CD14-positive monocyte (primary cell): ENCODE data around the gene ZBTB3. TPM values are rescaled to one million over a fixed set of nuclear protein-coding genes. Genes with fewer than 3 reads are reported as not detected.
"Not testable (repeated sequence)": the region's sequence is repeated elsewhere in the genome, so short reads cannot be mapped to it uniquely, and the experiment has no call there.

Experiments used
- DNase-seq, 3 donors: peaks; one replicate each; pipeline ENCODE4 v3.0.0-alpha.2; 2011 to 2022
- H2AFZ ChIP-seq: 2 replicates; pipeline ENCODE4 v1.6.0; 2012; ENCODE audit warnings: mild to moderate bottlenecking, low read depth, low read length, inconsistent platforms; ENCODE audit not compliant: insufficient read depth, poor library complexity, severe bottlenecking
- H3K27ac ChIP-seq, 2 donors: 1 replicate in 1 of 2; 2 replicates in 1 of 2; pipeline ENCODE4 v1.5.1; 2012 to 2013; ENCODE audit warnings: low read length in 2 of 2, control low read depth in 1 of 2, inconsistent platforms in 1 of 2, low read depth in 1 of 2, mild to moderate bottlenecking in 1 of 2
- H3K27me3 ChIP-seq, 2 donors: one replicate each; pipeline versions ENCODE4 v1.6.0 to v1.6.1; 2011 to 2013; ENCODE audit warnings: low read length in 2 of 2; ENCODE audit not compliant: control insufficient read depth in 2 of 2, insufficient read depth in 2 of 2
- H3K36me3 ChIP-seq, 2 donors: replicated peaks in 1 of 2; 1 replicate in 1 of 2; 2 replicates in 1 of 2; pipeline versions ENCODE4 v1.5.1 to v1.6.1; 2012 to 2013; ENCODE audit warnings: low read length in 2 of 2, control low read depth in 1 of 2, inconsistent platforms in 1 of 2, mild to moderate bottlenecking in 1 of 2; ENCODE audit not compliant: insufficient read depth in 2 of 2, control insufficient read depth in 1 of 2
- H3K4me1 ChIP-seq, 2 donors: 1 replicate in 1 of 2; 2 replicates in 1 of 2; pipeline versions ENCODE4 v1.5.1 to v1.6.1; 2012 to 2013; ENCODE audit warnings: low read length in 2 of 2, control low read depth in 1 of 2, inconsistent platforms in 1 of 2, mild to moderate bottlenecking in 1 of 2, moderate library complexity in 1 of 2; ENCODE audit not compliant: insufficient read depth in 2 of 2, control insufficient read depth in 1 of 2
- H3K4me2 ChIP-seq: replicated peaks from 2 replicates; pipeline ENCODE3; 2012; ENCODE audit warnings: low read length, moderate library complexity, mild to moderate bottlenecking; ENCODE audit not compliant: poor library complexity, severe bottlenecking; ENCODE audit errors: extremely low read depth
- H3K4me3 ChIP-seq, 3 experiments: fragments of 200-600 bp in 1 of 3; sonication (generic) in 1 of 3; replicated peaks in 1 of 3; 1 replicate in 2 of 3; 2 replicates in 1 of 3; pipeline ENCODE4 v1.5.1; 2011 to 2013; ENCODE audit warnings: low read length in 3 of 3, mild to moderate bottlenecking in 3 of 3, control low read depth in 2 of 3, low read depth in 2 of 3, inconsistent platforms in 1 of 3, moderate library complexity in 1 of 3
- H3K79me2 ChIP-seq: 2 replicates; pipeline ENCODE4 v1.6.0; 2012; ENCODE audit warnings: mild to moderate bottlenecking, control low read depth, inconsistent platforms, low read length, moderate library complexity; ENCODE audit not compliant: insufficient read depth
- H3K9ac ChIP-seq: 2 replicates; pipeline ENCODE4 v1.6.0; 2017; ENCODE audit warnings: low read length, mild to moderate bottlenecking; ENCODE audit not compliant: insufficient read depth, poor library complexity, severe bottlenecking
- H3K9me3 ChIP-seq, 2 donors: replicated peaks in 1 of 2; 1 replicate in 1 of 2; 2 replicates in 1 of 2; pipeline versions ENCODE4 v1.5.1 to v1.6.1; 2012 to 2013; ENCODE audit warnings: low read length in 2 of 2, control low read depth in 1 of 2; ENCODE audit not compliant: control insufficient read depth in 1 of 2, insufficient read depth in 1 of 2
- H4K20me1 ChIP-seq: 2 replicates; pipeline ENCODE4 v1.6.0; 2012; ENCODE audit warnings: mild to moderate bottlenecking, low read length, control low read depth, moderate library complexity; ENCODE audit not compliant: insufficient read depth
- H3K27ac Mint-ChIP-seq, 7 donors: one replicate each; pipeline ENCODE4 v1.8.0; 2020; ENCODE audit warnings: mild to moderate bottlenecking in 7 of 7, mixed read lengths in 7 of 7, moderate library complexity in 6 of 7, inconsistent platforms in 2 of 7
- H3K27me3 Mint-ChIP-seq, 3 donors: one replicate each; pipeline ENCODE4 v1.8.0; 2021 to 2022; ENCODE audit warnings: low read depth in 3 of 3, mild to moderate bottlenecking in 3 of 3, mixed read lengths in 3 of 3, moderate library complexity in 3 of 3, inconsistent platforms in 1 of 3
- H3K36me3 Mint-ChIP-seq, 2 donors: one replicate each; pipeline ENCODE4 v1.8.0; 2020; ENCODE audit warnings: mixed read lengths in 2 of 2, inconsistent platforms in 1 of 2, mild to moderate bottlenecking in 1 of 2
- H3K4me1 Mint-ChIP-seq: one replicate; pipeline ENCODE4 v1.8.0; 2020; ENCODE audit warnings: mild to moderate bottlenecking, mixed read lengths
- H3K4me3 Mint-ChIP-seq, 2 donors: one replicate each; pipeline ENCODE4 v1.8.0; 2020; ENCODE audit warnings: mild to moderate bottlenecking in 2 of 2, mixed read lengths in 2 of 2, moderate library complexity in 1 of 2
- H3K9me3 Mint-ChIP-seq, 7 donors: one replicate each; pipeline ENCODE4 v1.8.0; 2020 to 2022; ENCODE audit warnings: mixed read lengths in 7 of 7, mild to moderate bottlenecking in 6 of 7, moderate library complexity in 6 of 7, inconsistent platforms in 2 of 7
- CTCF ChIP-seq: fragments of 200-600 bp; IDR thresholded peaks from one replicate; pipeline ENCODE4 v1.8.0; 2022; ENCODE audit warnings: antibody characterized with exemption, mild to moderate bottlenecking
- WGBS: methylation state at CpG from one replicate; pipeline ENCODE4 v1.1.5; 2013; ENCODE audit warnings: missing lambda C conversion rate; ENCODE audit not compliant: insufficient coverage; 5-methylcytosine and 5-hydroxymethylcytosine counted together
- intact Hi-C, 2 donors: fragments of 100-400 bp; cut with micrococcal nuclease; formaldehyde crosslinking; loops; one replicate each; pipeline versions ENCODE4 v1.15.0 to v1.15.1; 2023
- polyA plus RNA-seq, 3 donors: library from polyadenylated mRNA; depleted of rRNA in 1 of 3; unstranded in 2 of 3; stranded (reverse) in 1 of 3; fragments of 300-500 nt in 2 of 3; fragments of >200 nt in 1 of 3; fragmentation: Illumina TruSeq in 2 of 3; gene quantifications; 1 replicate in 2 of 3; 2 replicates in 1 of 3; pipeline ENCODE4 v1.2.3, GENCODE V29; 2012 to 2021

Gene ZBTB3
- polyA plus RNA-seq, 3 donors, result 1.7 to 4.5 (median 2.0) TPM

DNA sequence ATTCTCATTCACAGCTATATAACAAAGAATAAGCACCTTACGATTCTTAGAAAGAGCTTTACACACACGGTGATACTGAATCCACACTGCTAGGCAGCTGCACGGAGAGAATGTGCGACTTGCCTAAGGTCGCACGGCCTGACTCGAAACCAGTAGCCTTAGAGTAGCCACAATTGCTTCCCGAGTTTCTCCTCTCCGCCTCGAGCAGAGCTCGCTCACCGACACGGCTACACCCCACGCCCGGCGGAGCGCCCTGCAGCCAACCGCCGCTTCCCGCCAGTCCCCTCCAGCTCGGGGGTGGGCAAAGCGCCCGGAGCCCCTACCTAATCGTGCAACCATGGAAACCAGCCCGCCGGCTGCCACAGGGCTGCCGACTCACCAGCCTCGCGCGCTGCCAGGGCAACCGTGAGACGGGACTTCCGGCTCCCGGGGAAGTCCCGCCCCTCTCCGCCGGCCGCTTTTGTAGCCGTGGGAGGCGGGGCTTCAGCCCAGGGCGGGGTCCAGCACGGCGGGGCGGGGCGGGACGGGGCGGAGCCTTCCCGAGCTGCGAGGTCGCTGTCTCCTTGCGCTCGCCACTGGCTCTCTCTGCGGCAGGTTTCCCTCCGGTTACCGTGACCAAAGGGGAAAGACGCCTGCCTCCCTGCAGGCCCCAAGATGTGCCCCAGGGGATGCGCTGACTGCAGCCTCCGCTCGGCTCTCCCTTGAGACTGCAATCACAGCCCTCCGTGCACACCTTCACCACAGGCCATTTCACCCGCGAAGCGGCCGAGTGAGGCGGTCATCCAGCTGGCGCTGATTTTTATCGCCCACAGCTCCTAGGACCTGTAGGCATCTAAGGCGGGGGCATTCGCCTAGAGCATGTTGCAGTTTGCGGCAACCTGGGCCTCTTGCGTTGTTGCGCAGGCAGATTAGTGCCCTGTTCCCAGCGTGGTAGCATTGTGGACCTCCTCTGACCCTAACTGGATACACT is 47.8 kb downstream of the ZBTB3 start:
- H3K27ac Mint-ChIP-seq, result peak overlapping the region; percentile 89 to 99 (median 94)
- peaks cover 6 to 9% of the 10 kb centered on the region in 2 donors for H3K36me3 ChIP-seq
- WGBS, result 7% methylated on average over 73 of the region's 73 CpGs
- peak overlapping the region; percentile 93 for H3K4me2 ChIP-seq
- intact Hi-C loops, result loop anchor here (5.0 to 10.0 kb wide), 2 partner anchors 54 to 111 kb away; partner anchors contain the start of genes TUT1 (in 2 of the 2) and INTS5 (in 1 of the 2)
- peaks cover 0 to 3% (median 0%) of the 10 kb centered on the region in 7 donors for H3K9me3 Mint-ChIP-seq
- H3K9me3 ChIP-seq, result no peaks in the 10 kb centered on the region
- peak overlapping the region; percentile 70 to 91 (median 84) for H3K4me3 ChIP-seq
- H3K27me3 ChIP-seq, result no peaks in the 10 kb centered on the region
- peak overlapping the region; percentile 78 to 85 for H3K27ac ChIP-seq
- peak overlapping the region; percentile 96 for H2AFZ ChIP-seq
- H3K4me1 ChIP-seq, result peaks cover 67 to 85% of the 10 kb centered on the region in 2 donors
- H3K4me1 Mint-ChIP-seq, result peaks cover 57% of the 10 kb centered on the region
- TF ChIP-seq CTCF, result no peak
- DNase-seq, result peak; percentile 89 to 93 (median 91)
- peaks cover 12 to 22% of the 10 kb centered on the region in 2 donors for H3K36me3 Mint-ChIP-seq
- peak overlapping the region; percentile 89 to 92 for H3K4me3 Mint-ChIP-seq
- H4K20me1 ChIP-seq, result no peaks in the 10 kb centered on the region
- H3K9ac ChIP-seq, result peak overlapping the region; percentile 75
- H3K27me3 Mint-ChIP-seq, result no peaks in the 10 kb centered on the region
- H3K79me2 ChIP-seq, result peaks cover 10% of the 10 kb centered on the region

DNA sequence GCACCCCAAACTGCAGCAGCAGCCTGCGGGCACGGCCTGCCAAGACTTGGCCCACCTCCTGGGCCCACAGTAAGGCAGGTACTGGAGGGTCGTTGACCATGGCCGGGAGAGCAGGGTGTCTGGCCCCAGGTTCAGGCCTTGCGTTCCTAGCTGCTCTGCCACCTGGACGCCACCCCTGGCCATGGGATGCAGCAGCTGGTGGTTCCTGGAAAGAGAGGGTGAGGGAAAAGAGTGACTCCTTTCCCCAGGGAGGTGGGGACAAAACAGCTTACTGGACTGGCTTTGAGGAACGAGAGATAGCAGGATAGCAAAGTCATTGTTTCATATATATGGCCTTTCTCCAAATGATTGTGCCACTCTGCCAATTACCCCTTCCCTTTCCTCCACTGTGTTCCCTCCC is 48.5 kb downstream of the ZBTB3 start:
- Histone ChIP-seq H2AFZ (peak overlapping the region; percentile 96), H3K4me2 (peak overlapping the region; percentile 93), H3K27me3 (no peaks in the 10 kb centered on the region), H3K9me3 (no peaks in the 10 kb centered on the region), H4K20me1 (no peaks in the 10 kb centered on the region), H3K4me1 (peaks cover 65 to 81% of the 10 kb centered on the region in 2 donors), H3K9ac (peak overlapping the region; percentile 75), H3K4me3 (peak overlapping the region; percentile 70 to 91 (median 84)), H3K36me3 (peaks cover under 1 to 8% of the 10 kb centered on the region in 2 donors), H3K27ac (peak overlapping the region; percentile 78 to 85), H3K79me2 (peaks cover 10% of the 10 kb centered on the region)
- DNase-seq, result peak in 2 of 3 donors; percentile 44 to 48
- H3K9me3 Mint-ChIP-seq, result peaks cover 0 to 3% (median 0%) of the 10 kb centered on the region in 7 donors
- H3K36me3 Mint-ChIP-seq, result peaks cover 13 to 21% of the 10 kb centered on the region in 2 donors
- peak overlapping the region; percentile 89 to 99 (median 94) for H3K27ac Mint-ChIP-seq
- intact Hi-C loops, result loop anchor here (5.0 to 10.0 kb wide), 2 partner anchors 53 to 111 kb away; partner anchors contain the start of genes TUT1 (in 2 of the 2) and INTS5 (in 1 of the 2)
- peaks cover 57% of the 10 kb centered on the region for H3K4me1 Mint-ChIP-seq
- H3K27me3 Mint-ChIP-seq, result no peaks in the 10 kb centered on the region
- H3K4me3 Mint-ChIP-seq, result peak overlapping the region; percentile 89 to 92
- TF ChIP-seq CTCF, result no peak
- 84% methylated on average over 5 of the region's 7 CpGs for WGBS

DNA sequence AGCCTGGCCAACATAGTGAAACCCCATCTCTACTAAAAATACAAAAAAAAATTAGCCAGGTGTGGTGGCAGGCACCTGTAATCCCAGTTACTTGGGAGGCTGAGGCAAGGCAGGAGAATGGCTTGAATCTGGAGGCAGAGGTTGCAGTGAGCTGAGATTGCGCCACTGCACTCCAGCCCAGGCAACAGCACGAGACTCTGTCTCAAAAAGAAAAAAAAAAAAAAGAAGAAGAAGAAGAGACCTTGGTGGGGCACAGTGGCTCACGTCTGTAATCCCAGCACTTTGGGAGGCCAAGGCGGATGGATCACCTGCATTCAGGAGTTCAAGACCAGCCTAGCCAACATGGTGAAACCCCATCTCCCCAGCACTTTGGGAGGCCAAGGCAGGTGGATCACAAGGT is 50.0 kb downstream of the ZBTB3 start:
- not testable (repeated sequence) for H3K9me3 ChIP-seq, H3K9me3 Mint-ChIP-seq, H3K4me3 ChIP-seq, H3K9ac ChIP-seq, H3K79me2 ChIP-seq, H2AFZ ChIP-seq, H3K27me3 ChIP-seq, H3K4me2 ChIP-seq, H3K4me3 Mint-ChIP-seq, H3K27me3 Mint-ChIP-seq, H4K20me1 ChIP-seq
- DNase-seq, result peak in 2 of 3 donors; percentile 47 to 67
- H3K4me1 ChIP-seq, result peaks cover 56 to 71% of the 10 kb centered on the region in 2 donors
- intact Hi-C loops, result loop anchor here (10.0 kb wide), 1 partner anchor 109 kb away; the partner anchor contains the start of gene TUT1 (in 2 of the 2)
- peak overlapping the region; percentile 45 to 64 for H3K27ac ChIP-seq
- Mint-ChIP-seq H3K36me3 (peaks cover 15 to 22% of the 10 kb centered on the region in 2 donors), H3K27ac (peak overlapping the region; percentile 78 to 95 (median 85)), H3K4me1 (peaks cover 51% of the 10 kb centered on the region)
- WGBS, result 60% methylated on average over 1 of the region's 4 CpGs
- H3K36me3 ChIP-seq, result peaks cover 0 to 11% of the 10 kb centered on the region in 2 donors
